SK-N-SH treated with all-trans-retinoic acid at 6 μM for 48 hours (cell line): Measurements from ENCODE around the gene KNG1.

Experiments used
- ATAC-seq: fragments of 200-7000 bp; cut with Tn5 transposase; 3 replicates; pipeline ENCODE4 v1.9.1; 2020; ENCODE audit warnings: mild to moderate bottlenecking, moderate library complexity
- BACH2 ChIP-seq: fragments of 250-450 bp; sonication (Bioruptor Pico); IDR thresholded peaks from 2 replicates; pipeline ENCODE4 v1.9.0; 2021; ENCODE audit warnings: mild to moderate bottlenecking, borderline replicate concordance
- CREB5 ChIP-seq: fragments of 250-450 bp; sonication (Bioruptor Pico); IDR thresholded peaks from 2 replicates; pipeline ENCODE4 v1.5.1; 2020; ENCODE audit warnings: low read depth, mild to moderate bottlenecking, moderate library complexity
- CSDC2 ChIP-seq: fragments of 250-450 bp; sonication (Bioruptor Pico); IDR thresholded peaks from 2 replicates; pipeline ENCODE4 v1.5.0; 2020; ENCODE audit warnings: mild to moderate bottlenecking, moderate library complexity
- CSRNP3 ChIP-seq: fragments of 250-450 bp; sonication (Bioruptor Pico); IDR thresholded peaks from 2 replicates; pipeline ENCODE4 v1.5.1; 2021; ENCODE audit warnings: mild to moderate bottlenecking, moderate library complexity
- ESRRG ChIP-seq: fragments of 250-450 bp; sonication (Bioruptor Pico); IDR thresholded peaks from 2 replicates; pipeline ENCODE4 v1.6.1; 2021; ENCODE audit warnings: mild to moderate bottlenecking
- ISL1 ChIP-seq: fragments of 250-450 bp; sonication (Bioruptor Pico); IDR thresholded peaks from 2 replicates; pipeline ENCODE4 v2.1.2; 2022; ENCODE audit warnings: mild to moderate bottlenecking, moderate library complexity
- OSR1 ChIP-seq: fragments of 250-450 bp; sonication (Bioruptor Pico); IDR thresholded peaks from 2 replicates; pipeline ENCODE4 v1.8.0; 2022; ENCODE audit warnings: moderate library complexity, mild to moderate bottlenecking, inconsistent platforms
- PATZ1 ChIP-seq: fragments of 250-450 bp; sonication (Bioruptor Pico); IDR thresholded peaks from 2 replicates; pipeline ENCODE4 v1.8.0; 2020; ENCODE audit warnings: mild to moderate bottlenecking, moderate library complexity, borderline replicate concordance
- POU6F1 ChIP-seq: fragments of 250-450 bp; sonication (Bioruptor Pico); IDR thresholded peaks from 2 replicates; pipeline ENCODE4 v1.8.0; 2021; ENCODE audit warnings: low read depth, mild to moderate bottlenecking, moderate library complexity, borderline replicate concordance
- PPARA ChIP-seq: fragments of 250-450 bp; sonication (Bioruptor Pico); IDR thresholded peaks from 2 replicates; pipeline ENCODE4 v1.5.0; 2020; ENCODE audit warnings: mild to moderate bottlenecking, borderline replicate concordance
- RARB ChIP-seq: fragments of 250-450 bp; sonication (Bioruptor Pico); IDR thresholded peaks from 2 replicates; pipeline ENCODE4 v1.8.0; 2021; ENCODE audit warnings: mild to moderate bottlenecking, moderate library complexity
- SNAI2 ChIP-seq: fragments of 250-450 bp; sonication (Bioruptor Pico); IDR thresholded peaks from 2 replicates; pipeline ENCODE4 v1.5.0; 2020; ENCODE audit warnings: mild to moderate bottlenecking, moderate library complexity
- TCF4 ChIP-seq: fragments of 250-450 bp; sonication (Bioruptor Pico); IDR thresholded peaks from 2 replicates; pipeline ENCODE4 v1.8.0; 2021; ENCODE audit warnings: mild to moderate bottlenecking, moderate library complexity, borderline replicate concordance
- TOX ChIP-seq: fragments of 250-450 bp; sonication (Bioruptor Pico); IDR thresholded peaks from 2 replicates; pipeline ENCODE4 v1.8.0; 2021; ENCODE audit warnings: mild to moderate bottlenecking, moderate library complexity, borderline replicate concordance
- TSHZ2 ChIP-seq: fragments of 250-450 bp; sonication (Bioruptor Pico); IDR thresholded peaks from 2 replicates; pipeline ENCODE4 v1.5.0; 2020; ENCODE audit warnings: mild to moderate bottlenecking, moderate library complexity
- ZC3H10 ChIP-seq: fragments of 250-450 bp; sonication (Bioruptor Pico); IDR thresholded peaks from 2 replicates; pipeline ENCODE4 v1.5.1; 2021; ENCODE audit warnings: mild to moderate bottlenecking, moderate library complexity
- ZFP3 ChIP-seq: fragments of 250-450 bp; sonication (Bioruptor Pico); IDR thresholded peaks from 2 replicates; pipeline ENCODE4 v1.5.0; 2020; ENCODE audit warnings: mild to moderate bottlenecking, moderate library complexity
- ZNF565 ChIP-seq: fragments of 450-650 bp; formaldehyde crosslinking; conservative IDR thresholded peaks from 2 replicates; pipeline ENCODE4 v1.5.0; 2020; ENCODE audit warnings: low read depth, mild to moderate bottlenecking, moderate library complexity
- ZNF70 ChIP-seq: fragments of 450-650 bp; formaldehyde crosslinking; IDR thresholded peaks from 2 replicates; pipeline ENCODE4 v1.5.0; 2020; ENCODE audit warnings: mild to moderate bottlenecking, moderate library complexity
- ZNF8 ChIP-seq: fragments of 450-650 bp; formaldehyde crosslinking; IDR thresholded peaks from 2 replicates; pipeline ENCODE4 v1.5.0; 2020; ENCODE audit warnings: mild to moderate bottlenecking, moderate library complexity

Gene KNG1

GRCh38 chr3:186669378-186670084, 47.6 kb upstream of the KNG1 start (continued):
- TF ChIP-seq POU6F1, result no peak
- TF ChIP-seq CREB5 (CRISPR knock-in tag), result no peak
- TF ChIP-seq ZNF70 (CRISPR knock-in tag), result no peak
- TF ChIP-seq SNAI2 (CRISPR knock-in tag), result no peak
- no peak for TF ChIP-seq OSR1 (CRISPR knock-in tag)
- TF ChIP-seq ESRRG, result no peak
- TF ChIP-seq ZNF565 (CRISPR knock-in tag), result no peak
- TF ChIP-seq ZC3H10, result no peak
- TF ChIP-seq TCF4, result no peak
- no peak for TF ChIP-seq ZFP3 (CRISPR knock-in tag)
- no peak for TF ChIP-seq BACH2
- no peak for TF ChIP-seq ZNF8 (CRISPR knock-in tag)
- TF ChIP-seq RARB, result no peak

- TF ChIP-seq ZC3H10 (no peak), SNAI2 (CRISPR knock-in tag) (no peak), ZNF565 (CRISPR knock-in tag) (no peak), PPARA (CRISPR knock-in tag) (no peak), CSDC2 (CRISPR knock-in tag) (no peak), CSRNP3 (CRISPR knock-in tag) (no peak), ZFP3 (CRISPR knock-in tag) (no peak), ZNF8 (CRISPR knock-in tag) (no peak), TSHZ2 (CRISPR knock-in tag) (no peak), ISL1 (CRISPR knock-in tag) (no peak), BACH2 (no peak), OSR1 (CRISPR knock-in tag) (no peak), TCF4 (no peak), PATZ1 (CRISPR knock-in tag) (no peak), ZNF70 (CRISPR knock-in tag) (no peak), CREB5 (CRISPR knock-in tag) (no peak), TOX (CRISPR knock-in tag) (no peak), RARB (no peak)
- TF ChIP-seq, all 23 proteins: peak for 0
- no peak for ATAC-seq
Observed at GRCh38 chr3:186670155-186670554, 47.0 kb upstream of the KNG1 start.
